Progenitor cell of endocrine pancreas (in vitro differentiated cells): ENCODE measurements around the gene FLNC. TPM values are rescaled to one million over a fixed set of nuclear protein-coding genes. Genes with fewer than 3 reads are reported as not detected.

ENCODE experiments used
- DNase-seq: peaks from one replicate; pipeline ENCODE4 v3.0.0; 2021; ENCODE audit warnings: low spot score; ENCODE audit not compliant: unreplicated experiment
- H3K27ac Mint-ChIP-seq: 2 replicates; pipeline ENCODE4 v1.8.0; 2021; ENCODE audit warnings: mild to moderate bottlenecking, moderate library complexity, mixed read lengths
- H3K27me3 Mint-ChIP-seq: 2 replicates; pipeline ENCODE4 v1.8.0; 2021; ENCODE audit warnings: mixed read lengths
- H3K36me3 Mint-ChIP-seq: 2 replicates; pipeline ENCODE4 v1.8.0; 2022; ENCODE audit warnings: mixed read lengths; ENCODE audit not compliant: insufficient read depth
- H3K4me1 Mint-ChIP-seq: 2 replicates; pipeline ENCODE4 v1.8.0; 2021; ENCODE audit warnings: low read depth, mixed read lengths
- H3K4me3 Mint-ChIP-seq: 2 replicates; pipeline ENCODE4 v1.8.0; 2021; ENCODE audit warnings: low read depth, mild to moderate bottlenecking, moderate library complexity, mixed read lengths
- H3K9me3 Mint-ChIP-seq: 2 replicates; pipeline ENCODE4 v1.8.0; 2021; ENCODE audit warnings: low read depth, mixed read lengths
- total RNA-seq: library from RNA; stranded (reverse); gene quantifications from 2 replicates; pipeline ENCODE4 v1.2.1, GENCODE V29; 2021
- TF ChIP-seq, protein P1 (sequence below): fragments of 200-600 bp; sonication (generic); IDR thresholded peaks from one replicate; pipeline ENCODE4 v1.5.0; 2021; ENCODE audit warnings: antibody characterized with exemption, mild to moderate bottlenecking; ENCODE audit not compliant: unreplicated experiment

The FLNC gene
- total RNA-seq, 1 donor from 2014 or later: 6.9 TPM

DNA sequence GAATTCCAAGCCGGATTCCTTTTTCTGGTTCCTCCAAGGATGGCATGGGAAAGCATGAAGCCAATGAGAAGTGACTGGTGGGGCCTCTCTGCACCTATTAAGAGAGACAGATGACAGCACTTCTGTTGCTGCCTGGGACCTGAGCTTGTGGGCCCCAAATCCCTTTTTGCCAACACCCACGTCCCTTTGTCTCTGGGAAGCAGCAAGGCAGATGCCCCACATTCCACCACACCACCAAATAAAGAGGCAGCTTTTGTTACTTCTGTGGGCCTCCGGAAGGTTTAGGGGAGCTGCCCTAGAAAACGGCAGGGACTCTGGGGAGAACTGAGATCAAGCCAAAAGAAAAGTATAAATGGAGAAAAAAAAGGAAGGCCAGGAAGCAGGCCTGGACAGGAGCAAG, 35.1 kb upstream of the FLNC start:
- H3K36me3 Mint-ChIP-seq: peaks cover 15% of the 10 kb centered on the region
- TF ChIP-seq, protein P1, sequence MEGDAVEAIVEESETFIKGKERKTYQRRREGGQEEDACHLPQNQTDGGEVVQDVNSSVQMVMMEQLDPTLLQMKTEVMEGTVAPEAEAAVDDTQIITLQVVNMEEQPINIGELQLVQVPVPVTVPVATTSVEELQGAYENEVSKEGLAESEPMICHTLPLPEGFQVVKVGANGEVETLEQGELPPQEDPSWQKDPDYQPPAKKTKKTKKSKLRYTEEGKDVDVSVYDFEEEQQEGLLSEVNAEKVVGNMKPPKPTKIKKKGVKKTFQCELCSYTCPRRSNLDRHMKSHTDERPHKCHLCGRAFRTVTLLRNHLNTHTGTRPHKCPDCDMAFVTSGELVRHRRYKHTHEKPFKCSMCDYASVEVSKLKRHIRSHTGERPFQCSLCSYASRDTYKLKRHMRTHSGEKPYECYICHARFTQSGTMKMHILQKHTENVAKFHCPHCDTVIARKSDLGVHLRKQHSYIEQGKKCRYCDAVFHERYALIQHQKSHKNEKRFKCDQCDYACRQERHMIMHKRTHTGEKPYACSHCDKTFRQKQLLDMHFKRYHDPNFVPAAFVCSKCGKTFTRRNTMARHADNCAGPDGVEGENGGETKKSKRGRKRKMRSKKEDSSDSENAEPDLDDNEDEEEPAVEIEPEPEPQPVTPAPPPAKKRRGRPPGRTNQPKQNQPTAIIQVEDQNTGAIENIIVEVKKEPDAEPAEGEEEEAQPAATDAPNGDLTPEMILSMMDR: no peak
- no peak overlapping the region for H3K27ac Mint-ChIP-seq
- no peak for DNase-seq
- H3K4me1 Mint-ChIP-seq: peaks cover 4% of the 10 kb centered on the region
- H3K4me3 Mint-ChIP-seq: no peak overlapping the region
- peaks cover 3% of the 10 kb centered on the region for H3K27me3 Mint-ChIP-seq
- no peaks in the 10 kb centered on the region for H3K9me3 Mint-ChIP-seq

DNA sequence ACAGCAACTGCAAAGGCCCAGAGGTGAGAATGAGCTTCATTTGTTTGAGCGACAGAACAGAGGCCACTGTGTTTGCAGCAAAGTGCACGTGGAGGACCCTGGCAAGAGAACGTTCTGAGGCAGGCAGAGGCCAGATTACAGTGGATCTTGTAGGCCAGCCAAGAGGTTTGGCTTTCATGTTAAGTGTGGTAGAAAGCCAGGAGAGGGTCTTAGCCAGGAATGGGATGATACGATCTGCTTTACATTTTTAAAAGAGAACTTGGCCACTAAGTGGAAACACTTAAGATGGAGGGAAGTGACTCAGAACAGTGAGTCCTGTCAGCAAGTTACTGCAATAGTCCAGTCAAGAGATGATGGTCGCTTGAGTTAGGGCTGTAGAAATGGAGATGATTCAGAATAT, 33.9 kb upstream of the FLNC start:
- TF ChIP-seq, protein P1: no peak
- Mint-ChIP-seq H3K9me3 (no peaks in the 10 kb centered on the region), H3K36me3 (peaks cover 19% of the 10 kb centered on the region), H3K27ac (no peak overlapping the region), H3K4me3 (no peak overlapping the region), H3K4me1 (peaks cover 2% of the 10 kb centered on the region), H3K27me3 (no peaks in the 10 kb centered on the region)
- no peak for DNase-seq

DNA sequence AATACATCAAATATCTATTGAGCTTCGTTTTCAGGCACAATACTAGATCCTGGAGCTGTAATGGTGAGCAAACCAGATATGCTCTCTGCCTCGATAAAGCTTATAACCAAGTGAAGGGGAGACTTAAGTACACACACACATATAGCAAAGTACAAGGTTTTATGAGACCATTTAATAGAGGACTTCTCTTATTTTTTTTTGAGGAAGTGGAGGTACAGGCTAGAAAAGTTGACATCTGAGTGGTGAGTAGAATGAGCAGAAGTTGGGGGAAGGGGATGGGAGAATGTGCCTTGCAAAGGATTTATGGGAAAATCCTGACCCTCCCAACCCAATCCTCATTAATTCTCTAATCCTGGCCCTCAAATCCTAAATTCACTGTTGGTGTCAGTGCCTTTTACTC, 30.8 kb upstream of the FLNC start:
- Mint-ChIP-seq H3K27me3 (no peaks in the 10 kb centered on the region), H3K4me3 (no peak overlapping the region), H3K4me1 (no peaks in the 10 kb centered on the region), H3K9me3 (no peaks in the 10 kb centered on the region), H3K36me3 (peaks cover 24% of the 10 kb centered on the region), H3K27ac (no peak overlapping the region)
- DNase-seq: no peak
- TF ChIP-seq, protein P1: no peak

DNA sequence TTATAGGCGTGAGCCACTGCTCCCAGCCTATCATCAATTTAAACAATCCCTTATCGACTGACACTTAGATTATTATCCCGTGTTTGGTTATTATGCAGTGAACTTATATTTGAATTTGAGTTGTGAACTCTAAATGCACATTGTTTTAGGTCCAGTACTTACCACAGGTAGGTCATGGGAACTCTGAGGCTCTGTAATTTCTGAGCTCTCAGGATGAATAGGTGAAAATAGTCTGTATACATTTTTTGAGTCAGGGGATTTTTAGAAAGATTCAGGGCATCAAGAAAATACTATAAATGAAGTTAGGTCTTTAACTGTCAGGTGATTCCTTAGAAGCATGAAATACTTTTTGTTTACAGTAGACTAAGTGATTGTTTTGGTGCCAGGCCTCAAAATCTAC, 29.6 kb upstream of the FLNC start:
- Mint-ChIP-seq H3K9me3 (no peaks in the 10 kb centered on the region), H3K4me3 (no peak overlapping the region), H3K27me3 (no peaks in the 10 kb centered on the region), H3K4me1 (no peaks in the 10 kb centered on the region), H3K27ac (no peak overlapping the region), H3K36me3 (peaks cover 19% of the 10 kb centered on the region)
- no peak for DNase-seq
- TF ChIP-seq, protein P1: no peak

DNA sequence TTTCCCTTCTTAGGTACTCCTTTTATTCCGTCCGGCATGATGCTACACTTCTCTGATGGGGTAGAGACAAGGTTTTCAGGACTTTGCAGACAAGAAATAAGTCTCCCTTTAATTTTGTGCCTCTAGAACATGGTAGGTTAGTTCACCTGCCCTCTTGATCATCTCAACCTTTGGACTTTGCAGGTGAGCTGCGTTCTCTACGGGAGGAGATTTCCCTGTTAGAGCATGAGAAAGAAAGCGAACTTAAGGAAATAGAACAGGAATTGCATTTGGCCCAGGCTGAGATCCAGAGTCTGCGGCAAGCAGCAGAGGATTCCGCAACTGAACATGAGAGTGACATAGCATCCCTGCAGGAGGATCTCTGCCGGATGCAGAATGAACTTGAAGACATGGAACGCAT, 29.2 kb upstream of the FLNC start:
- Mint-ChIP-seq H3K4me1 (no peaks in the 10 kb centered on the region), H3K27ac (no peak overlapping the region), H3K27me3 (no peaks in the 10 kb centered on the region), H3K4me3 (no peak overlapping the region), H3K36me3 (peaks cover 19% of the 10 kb centered on the region), H3K9me3 (no peaks in the 10 kb centered on the region)
- TF ChIP-seq, protein P1: no peak
- no peak for DNase-seq
